ENCODE data around the gene CNNM1. TPM values are rescaled to one million over a fixed set of nuclear protein-coding genes. Genes with fewer than 3 reads are reported as not detected.

The CNNM1 gene
- total and polyA plus RNA-seq, 9 of the 15 experiments (the other 6 are each of a cell fraction or from before 2014, with no cell fraction given): not detected

- Histone ChIP-seq H3K9me3 (replicated peaks; ENCODE audit: control insufficient read depth, insufficient read depth, low read depth, low read length) (no peaks in the 10 kb centered on the region), H3K4me1 (replicated peaks in 1 of 2; ENCODE audit: control insufficient read depth in 2 of 2, insufficient read depth in 2 of 2, low read length in 2 of 2) (no peaks in the 10 kb centered on the region), H2AFZ (ENCODE audit: low read depth, low read length) (no peak overlapping the region), H3K4me2 (ENCODE audit: insufficient read depth, low read length) (no peak overlapping the region), H3K9ac (ENCODE audit: insufficient read depth in 1 of 2, low read depth in 2 of 2, low read length in 2 of 2) (no peak overlapping the region), H3K36me3 (ENCODE audit: control insufficient read depth, insufficient read depth, low read length) (no peaks in the 10 kb centered on the region), H3K27me3 (ENCODE audit: control insufficient read depth in 2 of 2, insufficient read depth in 2 of 2, low read length in 2 of 2) (peaks cover 3 to 13% of the 10 kb centered on the region in 2 experiments; a peak in 2 of 5 replicates), H4K20me1 (replicated peaks; ENCODE audit: control insufficient read depth, insufficient read depth, low read length) (no peaks in the 10 kb centered on the region), H3K4me3 (no peak overlapping the region), H3K79me2 (ENCODE audit: control insufficient read depth, insufficient read depth, low read length) (no peaks in the 10 kb centered on the region), H3K9me1 (ENCODE audit: control insufficient read depth, insufficient read depth, low read length) (no peaks in the 10 kb centered on the region), H3K27ac (ENCODE audit: extremely low read depth, low read depth, low read length) (no peak overlapping the region)
- in situ Hi-C loops (cut with MboI) (no loop called here), intact Hi-C loops (cut with micrococcal nuclease) (no loop called here)
- POLR2A ChIA-PET: interaction anchor here (1.4 kb wide), 2 partner anchors 18 to 19 kb away, joined by 3 read pairs; no protein-coding TSS in a partner anchor
- BruUV-seq (replicated peaks): no TSS peak
- 0% methylated on average over 3 of the region's 3 CpGs for WGBS (ENCODE audit: insufficient coverage, low coverage, missing lambda C conversion rate)
- FAIRE-seq (no peak), ATAC-seq (no peak), DNase-seq (ENCODE audit: extremely low read depth in 1 of 4, low spot score in 3 of 4) (no peak)
- TF ChIP-seq ZFP1 (CRISPR knock-in tag; IDR thresholded peaks at IDR 0.05) (no peak), THRAP3 (IDR thresholded peaks at IDR 0.05; ENCODE audit: borderline replicate concordance) (no peak), OTX1 (CRISPR knock-in tag; IDR thresholded peaks at IDR 0.05) (no peak), ATF4 (CRISPR knock-in tag; IDR thresholded peaks at IDR 0.05) (no peak), DACH1 (IDR thresholded peaks at IDR 0.05; ENCODE audit: partially characterized antibody) (no peak)
- CTCF ChIA-PET (ENCODE audit: low intra/inter-chr PET ratio): no interaction called here
These were observed 11.5 kb downstream of the CNNM1 start for GRCh38 chr10:99340650-99341049.

GRCh38 chr10:99341248-99341647, 12.1 kb downstream of the CNNM1 start:
- ATAC-seq: no peak

More at GRCh38 chr10:99341248-99341647, 12.1 kb downstream of the CNNM1 start:
- no peaks in the 10 kb centered on the region for H4K20me1 ChIP-seq (replicated peaks; ENCODE audit: control insufficient read depth, insufficient read depth, low read length)
- no peaks in the 10 kb centered on the region for H3K36me3 ChIP-seq (ENCODE audit: control insufficient read depth, insufficient read depth, low read length)
- H3K27me3 ChIP-seq (ENCODE audit: control insufficient read depth in 2 of 2, insufficient read depth in 2 of 2, low read length in 2 of 2): peaks cover 0 to 13% of the 10 kb centered on the region in 2 experiments; a peak in 1 of 5 replicates
- 0% methylated on average over 3 of the region's 3 CpGs for WGBS (ENCODE audit: insufficient coverage, low coverage, missing lambda C conversion rate)
- H3K9me3 ChIP-seq (replicated peaks; ENCODE audit: control insufficient read depth, insufficient read depth, low read depth, low read length): no peaks in the 10 kb centered on the region
- H3K4me1 ChIP-seq (replicated peaks in 1 of 2; ENCODE audit: control insufficient read depth in 2 of 2, insufficient read depth in 2 of 2, low read length in 2 of 2): no peaks in the 10 kb centered on the region
- CTCF ChIA-PET (ENCODE audit: low intra/inter-chr PET ratio): no interaction called here
- H3K4me3 ChIP-seq: no peak overlapping the region
- TF ChIP-seq ATF3 (IDR thresholded peaks at IDR 0.05) (no peak), ATF3 (CRISPR knock-in tag; conservative IDR thresholded peaks at IDR 0.05) (no peak), MAFF (IDR thresholded peaks at IDR 0.05; ENCODE audit: low read length) (no peak), ADNP (tag; IDR thresholded peaks at IDR 0.05) (no peak)
- FAIRE-seq: no peak
- POLR2A ChIA-PET: interaction anchor here (1.4 kb wide), 2 partner anchors 19 to 20 kb away, joined by 3 read pairs; no protein-coding TSS in a partner anchor
- in situ Hi-C loops (cut with MboI) (no loop called here), intact Hi-C loops (cut with micrococcal nuclease) (no loop called here)
- no peak overlapping the region for H3K27ac ChIP-seq (ENCODE audit: extremely low read depth, low read depth, low read length)
- H2AFZ ChIP-seq (ENCODE audit: low read depth, low read length): no peak overlapping the region
- no peaks in the 10 kb centered on the region for H3K79me2 ChIP-seq (ENCODE audit: control insufficient read depth, insufficient read depth, low read length)
- H3K9ac ChIP-seq (ENCODE audit: insufficient read depth in 1 of 2, low read depth in 2 of 2, low read length in 2 of 2): no peak overlapping the region
- H3K9me1 ChIP-seq (ENCODE audit: control insufficient read depth, insufficient read depth, low read length): no peaks in the 10 kb centered on the region
- no TSS peak for BruUV-seq (replicated peaks)
- H3K4me2 ChIP-seq (ENCODE audit: insufficient read depth, low read length): no peak overlapping the region
- no peak for DNase-seq (ENCODE audit: extremely low read depth in 1 of 4, low spot score in 3 of 4)
